AG04450 (cell line): Measurements from ENCODE around the gene TYW1B. TPM values are rescaled to one million over a fixed set of nuclear protein-coding genes. Genes with fewer than 3 reads are reported as not detected.
"Not testable (repeated sequence)": the region's sequence is repeated elsewhere in the genome, so short reads cannot be mapped to it uniquely, and the experiment has no call there.

Experiments used
- CTCF ChIA-PET: fragments of 300-600, 350-600 bp; formaldehyde crosslinking; extraction: SDS; loops from one replicate; lab custom pipeline; 2022; ENCODE audit warnings: antibody characterized with exemption, inconsistent platforms; lab: Charles Lee
- POLR2A ChIA-PET: fragments of 350-600 bp; formaldehyde crosslinking; extraction: SDS; loops from one replicate; lab custom pipeline; 2021; ENCODE audit warnings: antibody characterized with exemption, inconsistent platforms; lab: Yijun Ruan, JAX
- DNase-seq: peaks from one replicate; pipeline ENCODE4 v3.0.0-alpha.2; 2011; ENCODE audit warnings: low read depth, low spot score
- H3K27ac ChIP-seq: one replicate; pipeline ENCODE4 v1.5.1; 2012; ENCODE audit warnings: low read depth, low read length, control low read depth
- H3K27me3 ChIP-seq: one replicate; pipeline ENCODE4 v1.6.0; 2012; ENCODE audit warnings: low read length; ENCODE audit not compliant: control insufficient read depth, insufficient read depth
- H3K4me3 ChIP-seq: 2 replicates; pipeline ENCODE4 v1.5.1; 2011; ENCODE audit warnings: mild to moderate bottlenecking, low read depth, low read length, control low read depth
- H3K9me3 ChIP-seq: 2 replicates; pipeline ENCODE4 v1.5.1; 2012; ENCODE audit warnings: low read length; ENCODE audit not compliant: control insufficient read depth, insufficient read depth
- polyA plus RNA-seq: library from polyadenylated mRNA; depleted of rRNA; stranded (reverse); fragments of >200 nt; gene quantifications from 2 replicates; pipeline ENCODE4 v1.2.3, GENCODE V29; 2011
- TF ChIP-seq, protein P1 (sequence below): IDR thresholded peaks from 2 replicates; pipeline ENCODE4 v1.5.1; 2011; ENCODE audit warnings: low read depth, low read length, control low read depth, inconsistent platforms

Gene TYW1B
- polyA plus RNA-seq, 1 experiment: 5.0 TPM

DNA sequence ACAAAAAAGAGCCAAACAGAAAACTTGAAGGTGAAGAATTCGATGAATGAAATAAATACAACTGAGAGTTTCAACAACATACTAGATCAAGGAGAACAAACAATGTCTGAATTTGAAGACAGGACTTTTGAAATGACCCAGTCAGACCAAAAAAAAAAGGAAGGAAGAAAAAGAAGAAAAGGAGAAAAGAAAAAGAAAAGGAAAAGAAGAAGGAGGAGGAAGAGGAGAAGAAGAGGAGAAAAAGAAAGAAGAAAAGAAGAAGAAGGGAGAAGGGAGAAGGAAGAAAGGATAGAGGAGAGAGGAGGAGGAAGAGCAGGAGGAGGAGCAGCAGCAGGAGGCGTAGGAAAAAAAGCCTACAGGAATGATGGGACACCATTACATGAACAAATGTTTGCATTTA, 97.6 kb downstream of the TYW1B start:
- POLR2A ChIA-PET, H3K27me3 ChIP-seq, CTCF ChIA-PET, DNase-seq, H3K27ac ChIP-seq, H3K9me3 ChIP-seq, H3K4me3 ChIP-seq: not testable (repeated sequence)

DNA sequence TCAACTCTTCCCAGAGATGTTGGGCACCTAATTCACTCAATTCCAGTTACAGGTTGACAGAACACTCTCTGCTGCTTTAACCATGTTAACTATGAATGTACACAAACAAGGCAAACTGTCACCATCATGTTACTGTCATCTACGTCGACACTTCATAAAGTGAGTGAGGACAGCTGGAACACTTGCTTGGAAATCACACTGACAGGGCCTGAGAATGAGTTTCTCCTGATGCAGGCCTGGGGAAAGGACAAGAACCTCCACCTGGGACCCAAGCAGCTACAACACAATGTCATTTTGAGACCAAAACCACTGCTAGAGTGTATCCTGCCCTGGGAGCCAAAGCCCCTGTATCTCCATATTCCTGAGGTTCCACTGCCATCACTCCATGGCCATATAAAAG, 98.9 kb downstream of the TYW1B start:
- POLR2A ChIA-PET, H3K9me3 ChIP-seq, H3K27ac ChIP-seq, DNase-seq, H3K4me3 ChIP-seq, H3K27me3 ChIP-seq, CTCF ChIA-PET: not testable (repeated sequence)

DNA sequence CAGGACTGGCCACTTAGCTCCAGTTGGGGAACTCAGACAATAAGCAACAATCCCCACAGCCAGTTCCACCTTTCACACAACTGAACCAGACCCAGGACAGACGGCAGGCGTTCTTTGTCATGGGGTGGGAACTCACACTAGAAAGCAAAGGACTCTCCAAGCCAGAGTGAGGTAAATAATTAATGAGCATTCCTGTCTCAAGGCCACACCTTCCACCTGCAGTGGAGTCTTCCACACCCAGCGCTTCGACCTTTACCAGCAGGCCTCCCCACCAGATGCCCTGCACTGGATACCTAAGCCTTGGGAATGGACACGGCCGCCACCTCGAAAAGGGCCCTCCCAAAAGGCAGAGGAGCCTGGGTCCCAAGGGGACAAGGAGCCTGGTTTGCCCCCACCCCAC, 105.3 kb downstream of the TYW1B start:
- H3K4me3 ChIP-seq, H3K9me3 ChIP-seq, CTCF ChIA-PET, POLR2A ChIA-PET, DNase-seq, H3K27ac ChIP-seq, H3K27me3 ChIP-seq: not testable (repeated sequence)

DNA sequence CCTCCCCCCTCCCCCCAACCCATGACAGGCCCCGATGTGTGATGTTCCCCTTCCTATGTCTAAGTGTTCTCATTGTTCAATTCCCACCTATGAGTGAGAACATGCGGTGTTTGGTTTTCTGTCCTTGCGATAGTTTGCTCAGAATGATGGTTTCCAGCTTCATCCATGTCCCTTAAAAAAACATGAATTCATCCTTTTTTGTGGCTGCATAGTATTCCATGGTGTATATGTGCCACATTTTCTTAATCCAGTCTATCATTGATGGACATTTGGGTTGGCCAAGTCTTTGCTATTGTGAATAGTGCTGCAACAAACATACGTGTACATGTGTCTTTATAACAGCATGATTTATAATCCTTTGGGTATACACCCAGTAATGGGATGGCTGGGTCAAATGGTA, 107.1 kb downstream of the TYW1B start:
- H3K27me3 ChIP-seq, CTCF ChIA-PET, H3K27ac ChIP-seq, POLR2A ChIA-PET, H3K9me3 ChIP-seq, H3K4me3 ChIP-seq, DNase-seq: not testable (repeated sequence)

DNA sequence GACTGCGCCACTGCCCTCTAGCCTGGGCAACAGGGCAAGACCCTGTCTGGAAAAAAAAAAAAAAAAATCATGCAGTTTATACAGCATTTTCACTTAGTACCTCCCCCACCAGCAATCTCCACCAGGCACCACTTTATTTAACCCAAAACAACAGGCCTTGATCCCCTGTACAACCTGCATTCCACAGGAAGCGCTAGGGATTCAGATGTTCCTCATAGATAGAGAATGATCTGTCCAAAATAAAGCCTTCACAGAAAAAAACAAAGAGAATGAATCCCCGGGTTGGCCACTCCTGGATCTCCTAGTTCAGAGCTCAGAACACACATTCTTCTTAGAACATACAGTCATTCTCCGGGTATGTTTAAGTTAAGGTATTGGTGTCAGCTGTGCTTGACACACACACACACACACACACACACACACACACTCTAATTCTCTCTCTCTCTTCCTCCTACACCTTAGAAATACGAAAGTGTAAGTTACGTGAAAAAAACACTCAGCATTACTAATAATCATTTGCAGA, 110.7 kb downstream of the TYW1B start:
- CTCF ChIA-PET: interaction anchor here (0.6 kb wide), 1 partner anchor 224 kb away, joined by 3 read pairs; no protein-coding TSS in a partner anchor
- H3K9me3 ChIP-seq, DNase-seq, POLR2A ChIA-PET, H3K4me3 ChIP-seq, H3K27ac ChIP-seq, H3K27me3 ChIP-seq: not testable (repeated sequence)

DNA sequence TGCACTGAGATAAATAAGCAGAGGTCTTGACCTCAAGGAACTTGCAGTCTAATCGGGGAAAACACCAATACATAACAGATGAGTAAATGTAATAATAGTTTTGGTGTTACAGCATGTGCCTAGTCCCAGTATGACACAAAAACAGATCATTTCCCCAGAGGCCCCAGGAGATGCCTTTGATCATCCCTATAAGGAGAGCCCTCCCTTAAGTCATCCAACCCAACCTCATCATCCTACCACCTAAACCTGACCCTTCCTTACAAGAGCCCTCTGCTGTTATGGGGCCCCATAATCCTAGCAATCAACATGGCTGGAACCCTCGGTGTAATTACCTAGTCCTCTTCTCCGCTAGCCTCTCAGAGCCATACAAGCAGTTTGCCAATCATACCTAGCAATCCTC, 116.1 kb downstream of the TYW1B start:
- DNase-seq, POLR2A ChIA-PET, H3K27ac ChIP-seq, H3K4me3 ChIP-seq, CTCF ChIA-PET, H3K9me3 ChIP-seq, H3K27me3 ChIP-seq: not testable (repeated sequence)

DNA sequence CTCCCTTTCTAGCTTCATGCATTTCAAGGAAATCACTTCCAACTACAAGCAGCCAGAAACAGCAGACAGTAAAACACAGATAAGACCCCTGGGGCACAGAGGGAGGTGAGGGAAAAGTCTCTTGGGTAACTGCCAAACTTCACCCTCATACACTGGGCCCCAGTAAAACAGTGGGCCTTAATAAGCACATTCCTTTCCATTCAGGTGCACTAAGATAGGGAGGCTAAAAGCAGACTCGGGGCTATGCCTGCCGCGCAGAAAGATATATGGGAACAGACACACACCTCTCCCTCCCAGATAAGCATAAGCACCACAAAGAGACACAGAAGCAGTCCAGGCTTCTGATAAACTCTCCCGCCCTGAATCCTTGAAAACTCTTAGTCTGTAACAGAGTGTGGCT, 117.0 kb downstream of the TYW1B start:
- ChIA-PET CTCF (no interaction called here), POLR2A (no interaction called here)
- Histone ChIP-seq H3K9me3 (no peaks in the 10 kb centered on the region), H3K27ac (no peak overlapping the region), H3K4me3 (no peak overlapping the region), H3K27me3 (no peaks in the 10 kb centered on the region)
- TF ChIP-seq, protein P1, sequence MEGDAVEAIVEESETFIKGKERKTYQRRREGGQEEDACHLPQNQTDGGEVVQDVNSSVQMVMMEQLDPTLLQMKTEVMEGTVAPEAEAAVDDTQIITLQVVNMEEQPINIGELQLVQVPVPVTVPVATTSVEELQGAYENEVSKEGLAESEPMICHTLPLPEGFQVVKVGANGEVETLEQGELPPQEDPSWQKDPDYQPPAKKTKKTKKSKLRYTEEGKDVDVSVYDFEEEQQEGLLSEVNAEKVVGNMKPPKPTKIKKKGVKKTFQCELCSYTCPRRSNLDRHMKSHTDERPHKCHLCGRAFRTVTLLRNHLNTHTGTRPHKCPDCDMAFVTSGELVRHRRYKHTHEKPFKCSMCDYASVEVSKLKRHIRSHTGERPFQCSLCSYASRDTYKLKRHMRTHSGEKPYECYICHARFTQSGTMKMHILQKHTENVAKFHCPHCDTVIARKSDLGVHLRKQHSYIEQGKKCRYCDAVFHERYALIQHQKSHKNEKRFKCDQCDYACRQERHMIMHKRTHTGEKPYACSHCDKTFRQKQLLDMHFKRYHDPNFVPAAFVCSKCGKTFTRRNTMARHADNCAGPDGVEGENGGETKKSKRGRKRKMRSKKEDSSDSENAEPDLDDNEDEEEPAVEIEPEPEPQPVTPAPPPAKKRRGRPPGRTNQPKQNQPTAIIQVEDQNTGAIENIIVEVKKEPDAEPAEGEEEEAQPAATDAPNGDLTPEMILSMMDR: no peak
- DNase-seq: no peak

DNA sequence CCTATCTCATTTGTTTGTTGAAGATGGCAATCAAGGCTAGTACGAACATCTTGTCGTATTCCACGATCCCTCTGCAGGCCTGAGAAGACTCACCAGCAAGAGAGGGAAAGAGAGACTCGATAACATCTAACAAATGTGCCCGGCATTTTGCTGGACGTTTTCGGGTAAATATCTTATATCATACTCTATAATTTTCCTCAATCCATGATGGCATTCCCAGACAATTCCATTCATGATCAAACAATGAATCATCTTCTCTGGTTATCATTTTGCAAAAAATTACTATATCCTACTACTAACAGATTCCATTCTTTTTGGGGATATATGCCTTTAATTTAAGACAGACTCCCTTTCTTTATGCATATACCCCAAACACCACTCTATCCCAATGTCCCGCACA, 118.1 kb downstream of the TYW1B start:
- no peak for DNase-seq
- CTCF ChIA-PET: no interaction called here

DNA sequence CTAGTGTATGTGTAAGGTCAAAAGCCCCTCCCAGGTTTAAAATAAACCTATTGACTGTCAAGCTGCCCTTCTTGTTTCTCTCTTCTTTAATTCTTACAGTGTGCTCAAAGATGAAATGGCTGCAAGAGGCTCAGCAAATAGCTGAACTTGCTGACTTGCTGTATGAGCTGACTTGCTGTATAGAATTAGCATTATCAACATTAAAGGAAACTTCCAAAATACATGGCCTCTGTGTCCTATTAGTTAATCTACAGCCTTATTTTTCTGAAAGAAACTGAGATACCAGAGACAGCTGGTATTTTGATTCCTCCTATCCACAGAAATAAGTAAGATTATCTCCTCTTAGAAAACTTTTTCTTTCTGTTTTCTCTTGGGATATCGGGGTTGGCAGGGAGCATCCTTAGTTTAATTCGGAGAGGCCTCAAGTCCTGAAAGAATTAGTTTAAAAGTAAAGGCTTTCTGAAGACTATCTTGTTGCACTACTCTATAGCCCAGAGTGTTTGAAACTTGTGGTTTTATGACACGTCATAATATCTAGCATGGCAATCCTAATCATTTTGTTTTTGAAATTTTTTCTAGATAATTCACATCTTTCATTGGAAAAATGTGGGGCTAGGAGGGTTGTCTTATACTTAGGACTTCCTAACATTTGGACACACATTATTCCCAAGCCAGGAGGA, 119.5 kb downstream of the TYW1B start:
- CTCF ChIA-PET, H3K27me3 ChIP-seq, DNase-seq, H3K9me3 ChIP-seq, POLR2A ChIA-PET, H3K27ac ChIP-seq, H3K4me3 ChIP-seq: not testable (repeated sequence)

More for the DNA sequence above, 118.1 kb downstream of the TYW1B start:
- POLR2A ChIA-PET: no interaction called here
- no peaks in the 10 kb centered on the region for H3K9me3 ChIP-seq
- H3K27me3 ChIP-seq: no peaks in the 10 kb centered on the region
- TF ChIP-seq, protein P1: no peak
- H3K4me3 ChIP-seq: no peak overlapping the region
- no peak overlapping the region for H3K27ac ChIP-seq
